Nephron progenitor cell (in vitro differentiated cells): ENCODE measurements around the gene PPP1R36.

ENCODE experiments used
- DNase-seq: peaks from one replicate; pipeline ENCODE4 v3.0.0; 2021
- H3K27ac Mint-ChIP-seq: 2 replicates; pipeline ENCODE4 v1.8.0; 2021; ENCODE audit warnings: mild to moderate bottlenecking, moderate library complexity, mixed read lengths
- H3K27me3 Mint-ChIP-seq: 2 replicates; pipeline ENCODE4 v1.8.0; 2021; ENCODE audit warnings: mild to moderate bottlenecking, low read depth, mixed read lengths; ENCODE audit not compliant: poor library complexity
- H3K36me3 Mint-ChIP-seq: 2 replicates; pipeline ENCODE4 v1.8.0; 2021; ENCODE audit warnings: low read depth, mixed read lengths
- H3K4me1 Mint-ChIP-seq: 2 replicates; pipeline ENCODE4 v1.8.0; 2021; ENCODE audit warnings: mixed read lengths
- H3K4me3 Mint-ChIP-seq: 2 replicates; pipeline ENCODE4 v1.8.0; 2021; ENCODE audit warnings: mild to moderate bottlenecking, moderate library complexity, mixed read lengths
- H3K9me3 Mint-ChIP-seq: 2 replicates; pipeline ENCODE4 v1.8.0; 2021; ENCODE audit warnings: mild to moderate bottlenecking, moderate library complexity, mixed read lengths
- CTCF ChIP-seq: fragments of 200-600 bp; sonication (generic); IDR thresholded peaks from 2 replicates; pipeline ENCODE4 v1.5.0; 2021; ENCODE audit warnings: antibody characterized with exemption

The PPP1R36 gene

GRCh38 chr14:64601571-64601970 lies 51.8 kb downstream of the PPP1R36 start:
- peaks cover 10% of the 10 kb centered on the region for H3K27me3 Mint-ChIP-seq

GRCh38 chr14:64602826-64603225 lies 53.1 kb downstream of the PPP1R36 start:
- TF ChIP-seq CTCF: no peak
- H3K27me3 Mint-ChIP-seq: peaks cover 10% of the 10 kb centered on the region
- no peaks in the 10 kb centered on the region for H3K36me3 Mint-ChIP-seq
- H3K27ac Mint-ChIP-seq: no peak overlapping the region
- H3K4me1 Mint-ChIP-seq: no peaks in the 10 kb centered on the region
- DNase-seq: no peak
- H3K9me3 Mint-ChIP-seq: no peaks in the 10 kb centered on the region
- no peak overlapping the region for H3K4me3 Mint-ChIP-seq

More at GRCh38 chr14:64601571-64601970, 51.8 kb downstream of the PPP1R36 start:
- H3K9me3 Mint-ChIP-seq: no peaks in the 10 kb centered on the region
- no peaks in the 10 kb centered on the region for H3K4me1 Mint-ChIP-seq
- H3K4me3 Mint-ChIP-seq: no peak overlapping the region
- H3K27ac Mint-ChIP-seq: no peak overlapping the region
- no peaks in the 10 kb centered on the region for H3K36me3 Mint-ChIP-seq
- TF ChIP-seq CTCF: no peak
- DNase-seq: no peak

- peaks cover 13% of the 10 kb centered on the region for H3K27me3 Mint-ChIP-seq
- H3K27ac Mint-ChIP-seq: no peak overlapping the region
- DNase-seq: no peak
- H3K36me3 Mint-ChIP-seq: no peaks in the 10 kb centered on the region
- no peaks in the 10 kb centered on the region for H3K4me1 Mint-ChIP-seq
- no peak for TF ChIP-seq CTCF
- no peak overlapping the region for H3K4me3 Mint-ChIP-seq
- no peaks in the 10 kb centered on the region for H3K9me3 Mint-ChIP-seq
Measured at GRCh38 chr14:64604001-64604400, 54.2 kb downstream of the PPP1R36 start.

GRCh38 chr14:64604881-64605280 lies 55.1 kb downstream of the PPP1R36 start:
- peaks cover 13% of the 10 kb centered on the region for H3K27me3 Mint-ChIP-seq
- no peak for TF ChIP-seq CTCF
- H3K27ac Mint-ChIP-seq: no peak overlapping the region
- no peaks in the 10 kb centered on the region for H3K36me3 Mint-ChIP-seq
- no peaks in the 10 kb centered on the region for H3K4me1 Mint-ChIP-seq
- DNase-seq: no peak
- H3K9me3 Mint-ChIP-seq: no peaks in the 10 kb centered on the region
- H3K4me3 Mint-ChIP-seq: no peak overlapping the region

GRCh38 chr14:64605926-64606685 lies 56.3 kb downstream of the PPP1R36 start:
- Mint-ChIP-seq H3K27ac (no peak overlapping the region), H3K27me3 (peaks cover 9% of the 10 kb centered on the region), H3K4me1 (no peaks in the 10 kb centered on the region), H3K9me3 (no peaks in the 10 kb centered on the region), H3K4me3 (no peak overlapping the region), H3K36me3 (no peaks in the 10 kb centered on the region)
- TF ChIP-seq CTCF: no peak
- no peak for DNase-seq
